Endothelial cell (in vitro differentiated cells): ENCODE results near the gene MCTP1. TPM values are rescaled to one million over a fixed set of nuclear protein-coding genes. Genes with fewer than 3 reads are reported as not detected.
"Not testable (repeated sequence)": the region's sequence is repeated elsewhere in the genome, so short reads cannot be mapped to it uniquely, and the experiment has no call there.

Source experiments
- DNase-seq: peaks from one replicate; pipeline ENCODE4 v3.0.0; 2021; ENCODE audit warnings: low spot score
- H3K27ac Mint-ChIP-seq: one replicate; pipeline ENCODE4 v1.8.0; 2021; ENCODE audit warnings: mixed read lengths, inconsistent platforms; ENCODE audit not compliant: unreplicated experiment
- H3K27me3 Mint-ChIP-seq: one replicate; pipeline ENCODE4 v1.8.0; 2021; ENCODE audit warnings: mild to moderate bottlenecking, moderate library complexity, mixed read lengths, inconsistent platforms; ENCODE audit not compliant: unreplicated experiment
- H3K36me3 Mint-ChIP-seq: one replicate; pipeline ENCODE4 v1.8.0; 2021; ENCODE audit warnings: mild to moderate bottlenecking, low read depth, mixed read lengths, inconsistent platforms; ENCODE audit not compliant: unreplicated experiment
- H3K4me1 Mint-ChIP-seq: one replicate; pipeline ENCODE4 v1.8.0; 2021; ENCODE audit warnings: mild to moderate bottlenecking, mixed read lengths, inconsistent platforms; ENCODE audit not compliant: unreplicated experiment
- H3K4me3 Mint-ChIP-seq: one replicate; pipeline ENCODE4 v1.8.0; 2021; ENCODE audit warnings: mild to moderate bottlenecking, mixed read lengths, inconsistent platforms; ENCODE audit not compliant: unreplicated experiment
- H3K9me3 Mint-ChIP-seq: one replicate; pipeline ENCODE4 v1.8.0; 2021; ENCODE audit warnings: mixed read lengths, inconsistent platforms; ENCODE audit not compliant: unreplicated experiment
- CTCF ChIP-seq: fragments of 200-600 bp; sonication (generic); IDR thresholded peaks from one replicate; pipeline ENCODE4 v1.5.0; 2021; ENCODE audit warnings: antibody characterized with exemption; ENCODE audit not compliant: unreplicated experiment
- total RNA-seq: library from RNA; stranded (reverse); fragmentation: NEBNext Ultra II Directional; extraction: Animal tissue kit (Norgen Biotek cat#: 25700); gene quantifications from one replicate; pipeline ENCODE4 v1.2.1, GENCODE V29; 2021; ENCODE audit not compliant: unreplicated experiment

MCTP1 gene
- total RNA-seq, 1 donor from 2014 or later: 2.2 TPM

- no peak overlapping the region for H3K27ac Mint-ChIP-seq
Measured at GRCh38 chr5:95007921-95008597, 276.8 kb downstream of the MCTP1 start.

GRCh38 chr5:95005811-95006210 is 279.1 kb downstream of the MCTP1 start:
- Mint-ChIP-seq H3K27me3 (peaks cover 1% of the 10 kb centered on the region), H3K36me3 (peaks cover 4% of the 10 kb centered on the region), H3K27ac (no peak overlapping the region), H3K9me3 (no peaks in the 10 kb centered on the region), H3K4me1 (no peaks in the 10 kb centered on the region), H3K4me3 (no peak overlapping the region)
- no peak for TF ChIP-seq CTCF
- DNase-seq: no peak

More at GRCh38 chr5:95007921-95008597, 276.8 kb downstream of the MCTP1 start:
- Mint-ChIP-seq H3K36me3 (peaks cover 4% of the 10 kb centered on the region), H3K4me3 (no peak overlapping the region), H3K9me3 (no peaks in the 10 kb centered on the region), H3K4me1 (no peaks in the 10 kb centered on the region), H3K27me3 (peaks cover 1% of the 10 kb centered on the region)
- no peak for TF ChIP-seq CTCF
- DNase-seq: no peak

- no peak for TF ChIP-seq CTCF
- Mint-ChIP-seq H3K4me1 (no peaks in the 10 kb centered on the region), H3K27ac (no peak overlapping the region), H3K9me3 (no peaks in the 10 kb centered on the region), H3K4me3 (no peak overlapping the region), H3K27me3 (no peaks in the 10 kb centered on the region), H3K36me3 (no peaks in the 10 kb centered on the region)
- no peak for DNase-seq
Measured at GRCh38 chr5:94998670-94999069, 286.2 kb downstream of the MCTP1 start.

GRCh38 chr5:94994537-94994936 is 290.4 kb downstream of the MCTP1 start:
- DNase-seq, H3K27ac Mint-ChIP-seq, H3K4me1 Mint-ChIP-seq, H3K4me3 Mint-ChIP-seq, H3K36me3 Mint-ChIP-seq, H3K9me3 Mint-ChIP-seq, H3K27me3 Mint-ChIP-seq: not testable (repeated sequence)

GRCh38 chr5:94993491-94993890 is 291.4 kb downstream of the MCTP1 start:
- H3K36me3 Mint-ChIP-seq: no peaks in the 10 kb centered on the region
- no peak for DNase-seq
- H3K9me3 Mint-ChIP-seq: no peaks in the 10 kb centered on the region
- H3K27me3 Mint-ChIP-seq: no peaks in the 10 kb centered on the region
- H3K4me1 Mint-ChIP-seq: no peaks in the 10 kb centered on the region
- no peak overlapping the region for H3K27ac Mint-ChIP-seq
- no peak for TF ChIP-seq CTCF
- no peak overlapping the region for H3K4me3 Mint-ChIP-seq
